AG08395 (cell line): ENCODE measurements around the gene NBEA.

ENCODE experiments used
- DNase-seq: peaks from one replicate; pipeline ENCODE4 v3.0.0; 2012; ENCODE audit warnings: mixed read lengths, low spot score

The NBEA gene

GRCh38 chr13:35165205-35165604 is 223.1 kb downstream of the NBEA start:
- DNase-seq: no peak

GRCh38 chr13:35179494-35179893 is 237.4 kb downstream of the NBEA start:
- peak; percentile 43 for DNase-seq

GRCh38 chr13:35179920-35180663 is 238.0 kb downstream of the NBEA start:
- DNase-seq: no peak

GRCh38 chr13:35190241-35190640 is 248.2 kb downstream of the NBEA start:
- peak; percentile 11 for DNase-seq

- no peak for DNase-seq
These were observed 249.8 kb downstream of the NBEA start for GRCh38 chr13:35191883-35192282.

- DNase-seq: no peak
These were observed 256.6 kb downstream of the NBEA start for GRCh38 chr13:35198613-35199200.

GRCh38 chr13:35208587-35208986 is 266.5 kb downstream of the NBEA start:
- no peak for DNase-seq

- DNase-seq: no peak
These were observed 268.2 kb downstream of the NBEA start for GRCh38 chr13:35210261-35210660.

- no peak for DNase-seq
These were observed 269.9 kb downstream of the NBEA start for GRCh38 chr13:35211949-35212348.

GRCh38 chr13:35213911-35214310 is 271.8 kb downstream of the NBEA start:
- DNase-seq: no peak

- no peak for DNase-seq
These were observed 274.1 kb downstream of the NBEA start for GRCh38 chr13:35216131-35216530.

GRCh38 chr13:35219021-35219420 is 277.0 kb downstream of the NBEA start:
- no peak for DNase-seq

GRCh38 chr13:35225159-35225558 is 283.1 kb downstream of the NBEA start:
- no peak for DNase-seq

- DNase-seq: no peak
These were observed 283.5 kb downstream of the NBEA start for GRCh38 chr13:35225582-35225981.

- no peak for DNase-seq
These were observed 286.5 kb downstream of the NBEA start for GRCh38 chr13:35228536-35228935.

- DNase-seq: no peak
These were observed 289.4 kb downstream of the NBEA start for GRCh38 chr13:35231426-35231825.

- DNase-seq: no peak
These were observed 296.2 kb downstream of the NBEA start for GRCh38 chr13:35238274-35238673.

- no peak for DNase-seq
These were observed 310.6 kb downstream of the NBEA start for GRCh38 chr13:35252536-35253205.

- no peak for DNase-seq
These were observed 313.2 kb downstream of the NBEA start for GRCh38 chr13:35255241-35255640.

- DNase-seq: no peak
These were observed 314.5 kb downstream of the NBEA start for GRCh38 chr13:35256459-35257148.

- no peak for DNase-seq
These were observed 318.2 kb downstream of the NBEA start for GRCh38 chr13:35260316-35260715.

- no peak for DNase-seq
These were observed 324.3 kb downstream of the NBEA start for GRCh38 chr13:35266412-35266811.

- DNase-seq: no peak
These were observed 336.8 kb downstream of the NBEA start for GRCh38 chr13:35278917-35279316.
